Measurements from ENCODE around the gene MRPL14. TPM values are rescaled to one million over a fixed set of nuclear protein-coding genes. Genes with fewer than 3 reads are reported as not detected.
A peak's percentile ranks its signal among the peaks of the same experiment; 100 is the strongest.

Gene MRPL14
- total and polyA plus RNA-seq, 2 of the 8 experiments (the other 6 are each of a cell fraction or from before 2014, with no cell fraction given) = 82.0 to 97.1 TPM

DNA sequence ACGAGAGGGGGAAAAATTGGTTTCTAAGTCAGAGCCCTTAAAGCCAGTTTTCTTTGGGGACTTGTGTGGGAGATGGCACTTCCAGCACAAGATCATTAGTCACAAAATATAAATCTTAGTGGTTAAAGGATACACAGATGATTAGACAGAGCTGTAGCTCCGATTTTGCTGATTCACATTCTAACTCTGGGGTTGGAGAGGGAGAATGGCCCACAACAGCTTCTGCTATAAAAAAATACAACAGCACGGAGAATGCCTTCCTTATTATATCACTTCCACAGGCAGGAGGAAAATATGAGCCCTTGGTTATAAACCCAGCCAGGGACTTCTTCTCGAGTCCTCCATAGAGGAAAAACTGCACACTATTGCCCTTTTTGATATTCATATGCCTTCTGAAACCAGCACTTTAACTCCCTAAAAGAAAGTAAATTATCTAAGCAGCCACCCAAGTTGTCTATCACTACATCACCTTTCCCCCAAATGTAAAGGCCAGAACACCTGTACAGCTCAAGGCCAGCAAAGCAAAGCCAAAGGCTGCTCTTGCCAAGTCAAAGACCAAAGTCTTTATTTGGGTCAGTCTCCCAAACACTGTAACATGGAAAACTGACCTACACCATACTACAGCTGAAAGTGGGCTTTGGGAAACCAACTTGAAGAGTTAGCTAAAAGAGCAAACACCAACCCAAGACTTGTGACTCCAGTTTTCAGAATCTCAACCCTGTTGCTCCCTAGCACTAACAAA is 10.4 kb downstream of the MRPL14 start:
- Histone ChIP-seq H3K36me3 (ENCODE audit: control insufficient read depth in 2 of 4, insufficient read depth in 4 of 4, low read length in 3 of 4) (peaks cover 7 to 30% (median 16%) of the 10 kb centered on the region in 4 experiments), H2BK5ac (ENCODE audit: low read depth, low read length) (no peak overlapping the region), H3K23ac (ENCODE audit: insufficient read length) (no peak overlapping the region), H2AK5ac (ENCODE audit: low read depth, low read length) (no peak overlapping the region), H3K27ac (ENCODE audit: low read depth, low read length) (peak overlapping the region; percentile 39; the same call in 1 of the 2 replicates), H3K4me2 (ENCODE audit: insufficient read depth in 1 of 2, low read depth in 2 of 2, low read length in 2 of 2) (no peak overlapping the region), H3K9ac (replicated peaks in 1 of 4; ENCODE audit: extremely low read depth in 1 of 4, low read depth in 3 of 4, low read length in 3 of 4) (no peak overlapping the region), H3K9me3 (ENCODE audit: insufficient read depth in 2 of 2, low read depth in 1 of 2, low read length in 1 of 2) (no peaks in the 10 kb centered on the region), H2BK120ac (replicated peaks; ENCODE audit: low read depth, low read length) (no peak overlapping the region), H3K4ac (replicated peaks; ENCODE audit: insufficient read length, low read depth, low read length) (no peak overlapping the region), H4K5ac (ENCODE audit: insufficient read length, low read depth, low read length) (no peak overlapping the region), H3K14ac (ENCODE audit: insufficient read length) (no peak overlapping the region), H4K91ac (replicated peaks; ENCODE audit: insufficient read length, low read length) (no peak overlapping the region), H3K18ac (ENCODE audit: extremely low read depth, low read length) (no peak overlapping the region), H2BK12ac (ENCODE audit: low read depth, low read length) (no peak overlapping the region), H3K23me2 (ENCODE audit: low read depth, low read length) (no peaks in the 10 kb centered on the region), H3K27me3 (replicated peaks in 1 of 4; ENCODE audit: control insufficient read depth in 3 of 4, extremely low read depth in 1 of 4, insufficient read depth in 3 of 4, low read length in 3 of 4) (no peaks in the 10 kb centered on the region), H3K4me3 (ENCODE audit: extremely low read depth in 1 of 4, insufficient read depth in 2 of 4, low read depth in 3 of 4, low read length in 4 of 4) (no peak overlapping the region), H3K79me2 (ENCODE audit: control insufficient read depth in 1 of 2, insufficient read depth in 2 of 2, low read length in 2 of 2) (peaks cover 33 to 67% of the 10 kb centered on the region in 2 experiments), H3K56ac (replicated peaks; ENCODE audit: insufficient read length, low read depth, low read length) (no peak overlapping the region), H3K79me1 (ENCODE audit: low read depth, low read length) (peaks cover 13% of the 10 kb centered on the region), H2AFZ (ENCODE audit: low read length) (no peak overlapping the region), H4K20me1 (replicated peaks in 1 of 2; ENCODE audit: control insufficient read depth in 1 of 2, insufficient read depth in 2 of 2, low read length in 2 of 2) (peaks cover 18 to 24% of the 10 kb centered on the region in 2 experiments), H4K8ac (ENCODE audit: extremely low read depth, insufficient read depth, low read length) (no peak overlapping the region), H2BK15ac (ENCODE audit: low read length) (no peak overlapping the region), H2BK20ac (ENCODE audit: low read length) (no peak overlapping the region), H3K4me1 (replicated peaks in 1 of 4; ENCODE audit: control insufficient read depth in 3 of 4, insufficient read depth in 4 of 4, low read length in 3 of 4) (peaks cover 0 to 7% (median 2%) of the 10 kb centered on the region in 4 experiments; a peak in 3 of 7 replicates)
- FAIRE-seq = no peak
- no peak for DNase-seq (ENCODE audit: low read depth in 1 of 2, low spot score in 2 of 2)
- CTCF ChIA-PET (ENCODE audit: partially characterized antibody) = interaction anchor here (0.7 to 22.5 kb wide), 6 partner anchors 17 to 248 kb away, joined by 3 to 255 read pairs (median 5); no protein-coding TSS in a partner anchor
- no peak for TF ChIP-seq BACH1 (IDR thresholded peaks at IDR 0.05; ENCODE audit: low read length)
- TF ChIP-seq YY1 (IDR thresholded peaks at IDR 0.05; ENCODE audit: low read depth, low read length) = no peak
- TF ChIP-seq CEBPB (IDR thresholded peaks at IDR 0.05; ENCODE audit: low read depth, low read length) = no peak
- POLR2A ChIA-PET (ENCODE audit: partially characterized antibody) = interaction anchor here (0.7 to 1.8 kb wide), 7 partner anchors 9 to 488 kb away, joined by 3 to 5 read pairs (median 4); partner anchors contain the start of genes GTPBP2 and HSP90AB1
- 83% methylated on average over 4 of the region's 4 CpGs; no CpG with 5 or more reads in 1 of the 2 experiments for WGBS, 2 experiments (ENCODE audit: extremely low coverage in 1 of 2, insufficient coverage in 1 of 2, insufficient read length in 1 of 2, insufficient replicate concordance in 2 of 2, low coverage in 1 of 2, low lambda C conversion rate in 2 of 2, missing lambda C conversion rate in 1 of 2)
